Fibroblast of villous mesenchyme (primary cell): ENCODE measurements around the gene TCF3. TPM values are rescaled to one million over a fixed set of nuclear protein-coding genes. Genes with fewer than 3 reads are reported as not detected.

Source experiments
- DNase-seq: peaks from one replicate; pipeline ENCODE4 v3.0.0-alpha.2; 2010; ENCODE audit warnings: low read depth
- H3K4me3 ChIP-seq: 2 replicates; pipeline ENCODE4 v1.5.1; 2011; ENCODE audit warnings: low read depth, mild to moderate bottlenecking, low read length
- total RNA-seq: library from RNA; depleted of rRNA; stranded (reverse); fragments of >200 nt; gene quantifications from 2 replicates; pipeline ENCODE4 v1.2.3, GENCODE V29; 2012
- TF ChIP-seq, protein P1 (sequence below): IDR thresholded peaks from 2 replicates; pipeline ENCODE4 v1.5.1; 2012; ENCODE audit warnings: low read depth, mild to moderate bottlenecking, low read length; ENCODE audit not compliant: insufficient read depth

Gene TCF3
- total RNA-seq, 1 donor: 57.0 TPM

DNA sequence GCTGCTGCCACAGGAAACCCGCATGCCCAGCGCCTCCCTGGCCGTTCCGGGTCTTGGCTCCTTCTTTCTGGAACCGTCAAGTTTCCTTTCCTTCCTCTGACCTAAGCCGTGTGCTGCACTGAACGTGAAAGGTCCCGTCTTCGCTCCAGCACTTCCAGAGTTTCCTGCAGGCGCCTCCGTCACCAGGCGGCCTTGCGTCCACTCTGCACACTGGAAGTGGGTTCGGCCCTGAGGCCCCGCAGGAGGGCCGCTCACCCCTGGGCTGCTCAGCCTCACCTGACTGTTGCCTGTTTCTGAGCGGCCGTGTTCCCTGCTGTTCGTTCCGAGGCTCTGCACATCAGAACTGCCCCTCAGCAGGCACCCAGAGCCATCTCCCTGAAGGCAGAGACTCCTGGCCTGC is 72.0 kb downstream of the TCF3 start:
- TF ChIP-seq, protein P1, sequence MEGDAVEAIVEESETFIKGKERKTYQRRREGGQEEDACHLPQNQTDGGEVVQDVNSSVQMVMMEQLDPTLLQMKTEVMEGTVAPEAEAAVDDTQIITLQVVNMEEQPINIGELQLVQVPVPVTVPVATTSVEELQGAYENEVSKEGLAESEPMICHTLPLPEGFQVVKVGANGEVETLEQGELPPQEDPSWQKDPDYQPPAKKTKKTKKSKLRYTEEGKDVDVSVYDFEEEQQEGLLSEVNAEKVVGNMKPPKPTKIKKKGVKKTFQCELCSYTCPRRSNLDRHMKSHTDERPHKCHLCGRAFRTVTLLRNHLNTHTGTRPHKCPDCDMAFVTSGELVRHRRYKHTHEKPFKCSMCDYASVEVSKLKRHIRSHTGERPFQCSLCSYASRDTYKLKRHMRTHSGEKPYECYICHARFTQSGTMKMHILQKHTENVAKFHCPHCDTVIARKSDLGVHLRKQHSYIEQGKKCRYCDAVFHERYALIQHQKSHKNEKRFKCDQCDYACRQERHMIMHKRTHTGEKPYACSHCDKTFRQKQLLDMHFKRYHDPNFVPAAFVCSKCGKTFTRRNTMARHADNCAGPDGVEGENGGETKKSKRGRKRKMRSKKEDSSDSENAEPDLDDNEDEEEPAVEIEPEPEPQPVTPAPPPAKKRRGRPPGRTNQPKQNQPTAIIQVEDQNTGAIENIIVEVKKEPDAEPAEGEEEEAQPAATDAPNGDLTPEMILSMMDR: no peak
- no peak overlapping the region for H3K4me3 ChIP-seq
- no peak for DNase-seq

DNA sequence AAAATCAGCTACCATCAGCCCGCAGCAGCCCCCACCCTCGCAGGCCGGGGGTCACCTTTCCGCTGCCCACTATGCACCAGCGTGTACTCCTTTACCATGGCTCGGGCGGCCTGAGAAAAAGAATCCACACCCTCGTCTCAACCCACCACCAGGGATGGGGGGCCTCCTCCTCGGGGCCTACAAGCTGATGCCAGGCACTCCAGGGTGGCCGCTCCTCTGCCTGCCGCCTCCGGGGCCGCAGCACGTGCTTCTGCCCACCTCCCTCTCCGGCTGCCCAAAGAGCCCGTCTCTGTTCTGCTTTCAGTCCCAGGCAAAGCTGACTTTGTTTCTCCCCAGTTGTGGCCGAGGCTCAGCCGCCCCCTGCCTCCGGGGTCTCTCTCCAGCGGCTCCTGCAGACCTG is 73.2 kb downstream of the TCF3 start:
- no peak overlapping the region for H3K4me3 ChIP-seq
- DNase-seq: no peak
- TF ChIP-seq, protein P1: no peak

DNA sequence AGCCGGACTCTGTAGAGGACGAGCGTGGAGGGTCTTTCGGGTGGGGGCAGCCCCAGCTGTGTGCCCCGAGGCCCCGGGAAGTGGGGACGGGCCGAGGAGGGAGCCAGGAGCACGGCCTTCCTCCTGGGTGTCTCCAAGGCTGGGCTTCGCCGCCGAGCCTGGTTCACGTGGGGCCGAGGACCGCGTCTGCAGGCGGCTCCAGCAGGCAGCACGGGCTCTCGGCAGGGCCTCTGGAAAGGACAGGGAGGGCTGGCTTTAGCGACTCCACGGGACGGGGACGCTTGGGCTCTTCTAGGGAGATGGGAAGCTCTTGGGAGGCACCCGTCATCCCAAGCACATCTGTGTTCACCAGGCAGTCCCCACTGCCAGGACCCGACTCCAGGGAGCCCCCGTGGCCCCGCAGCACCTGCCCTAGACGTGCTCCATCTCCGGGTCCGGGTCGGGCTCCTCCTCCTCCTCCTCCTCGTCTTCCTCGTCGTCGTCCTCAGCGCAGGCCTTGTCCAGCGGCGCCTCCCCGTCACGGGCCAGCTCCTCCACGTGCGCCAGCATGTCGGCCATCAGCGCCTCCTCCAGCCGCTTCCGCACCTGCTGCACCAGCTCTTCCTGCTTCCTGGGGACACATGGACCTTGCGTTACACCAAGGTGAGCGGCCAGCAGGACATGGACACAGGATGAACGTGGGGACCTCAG is 74.3 kb downstream of the TCF3 start:
- DNase-seq: no peak
- H3K4me3 ChIP-seq: no peak overlapping the region
- TF ChIP-seq, protein P1: no peak

DNA sequence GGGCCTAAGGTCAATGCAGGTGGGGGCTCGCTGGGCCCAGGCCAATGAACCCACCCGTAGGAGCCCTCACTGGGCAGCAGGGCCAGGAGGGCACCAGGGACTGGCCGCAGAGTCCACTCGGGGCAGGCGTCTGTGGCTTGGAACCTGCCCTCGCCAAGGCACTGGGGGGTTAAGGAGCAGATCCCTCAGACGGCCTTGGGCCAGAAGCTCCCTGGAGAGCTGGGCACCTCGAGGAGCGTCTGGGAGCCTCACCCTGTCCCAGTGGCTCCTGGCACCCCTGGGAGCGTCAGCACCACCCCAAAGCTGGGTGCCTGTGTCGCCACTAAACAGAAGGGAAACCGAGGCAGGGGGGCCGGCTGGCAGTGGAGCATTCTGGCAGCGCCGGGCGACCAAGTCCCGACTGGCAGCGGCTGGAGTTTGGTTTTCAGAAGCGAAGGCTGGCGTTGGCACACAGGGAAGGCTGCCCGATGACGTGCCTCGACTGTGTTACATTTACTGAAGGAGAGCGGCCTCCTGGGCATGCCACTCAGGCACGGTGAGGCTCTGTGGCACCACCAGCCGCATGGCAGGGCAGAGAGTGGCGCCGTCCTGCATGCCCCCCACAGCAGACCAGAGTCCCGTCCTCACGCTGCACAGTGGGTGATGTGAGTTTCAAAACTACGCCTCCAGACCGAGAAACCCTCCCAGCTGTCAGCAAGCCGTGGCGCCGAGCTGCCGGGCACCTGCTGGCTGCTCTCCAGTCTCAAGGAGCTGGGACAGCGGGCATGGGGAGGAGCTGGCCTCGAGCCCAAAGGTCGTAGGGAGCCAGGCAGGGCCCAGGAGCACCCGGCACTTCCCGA is 75.1 kb downstream of the TCF3 start:
- no peak overlapping the region for H3K4me3 ChIP-seq
- DNase-seq: no peak
- TF ChIP-seq, protein P1: no peak

DNA sequence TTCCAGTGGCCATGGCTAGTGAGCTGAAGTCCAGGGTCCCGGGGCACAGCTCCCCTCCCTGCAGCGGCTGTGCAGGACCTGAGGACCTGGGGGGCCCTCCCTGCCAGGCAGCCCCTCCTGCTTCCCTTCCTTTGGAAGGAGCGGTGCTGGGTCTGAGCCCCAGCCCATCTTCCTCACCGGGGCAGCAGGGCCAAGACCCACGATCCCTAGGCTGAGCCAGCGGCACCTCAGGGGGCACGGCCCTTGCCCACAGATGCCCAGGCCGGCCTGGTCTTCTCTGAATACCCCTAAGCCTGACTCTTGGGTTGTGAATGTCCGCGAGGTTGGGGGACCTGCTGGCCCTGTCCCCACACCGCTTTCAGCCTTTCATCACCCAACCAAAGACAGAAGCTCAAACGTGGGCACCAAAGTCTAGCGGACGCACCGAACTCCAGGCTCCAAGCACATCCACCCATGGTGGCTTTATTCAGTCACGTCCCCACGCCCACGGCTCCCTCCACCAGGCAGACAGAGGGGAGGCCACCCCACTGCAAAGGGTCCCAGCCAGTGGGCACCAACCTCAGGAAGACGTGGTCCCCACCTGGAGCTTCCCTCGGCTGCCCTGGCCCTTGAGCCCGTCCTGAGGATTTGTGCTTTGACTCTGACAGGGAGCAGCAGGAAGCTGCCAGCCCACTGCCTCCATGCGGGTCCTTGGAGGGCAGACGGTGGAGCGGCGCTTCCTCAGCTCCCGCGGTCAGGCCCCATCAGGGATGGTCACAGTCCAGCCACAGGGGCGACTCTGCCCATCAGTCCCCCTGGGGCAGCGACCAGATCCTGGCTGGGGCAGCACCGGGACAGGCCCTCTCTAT is 75.9 kb downstream of the TCF3 start:
- DNase-seq: no peak
- TF ChIP-seq, protein P1: no peak

DNA sequence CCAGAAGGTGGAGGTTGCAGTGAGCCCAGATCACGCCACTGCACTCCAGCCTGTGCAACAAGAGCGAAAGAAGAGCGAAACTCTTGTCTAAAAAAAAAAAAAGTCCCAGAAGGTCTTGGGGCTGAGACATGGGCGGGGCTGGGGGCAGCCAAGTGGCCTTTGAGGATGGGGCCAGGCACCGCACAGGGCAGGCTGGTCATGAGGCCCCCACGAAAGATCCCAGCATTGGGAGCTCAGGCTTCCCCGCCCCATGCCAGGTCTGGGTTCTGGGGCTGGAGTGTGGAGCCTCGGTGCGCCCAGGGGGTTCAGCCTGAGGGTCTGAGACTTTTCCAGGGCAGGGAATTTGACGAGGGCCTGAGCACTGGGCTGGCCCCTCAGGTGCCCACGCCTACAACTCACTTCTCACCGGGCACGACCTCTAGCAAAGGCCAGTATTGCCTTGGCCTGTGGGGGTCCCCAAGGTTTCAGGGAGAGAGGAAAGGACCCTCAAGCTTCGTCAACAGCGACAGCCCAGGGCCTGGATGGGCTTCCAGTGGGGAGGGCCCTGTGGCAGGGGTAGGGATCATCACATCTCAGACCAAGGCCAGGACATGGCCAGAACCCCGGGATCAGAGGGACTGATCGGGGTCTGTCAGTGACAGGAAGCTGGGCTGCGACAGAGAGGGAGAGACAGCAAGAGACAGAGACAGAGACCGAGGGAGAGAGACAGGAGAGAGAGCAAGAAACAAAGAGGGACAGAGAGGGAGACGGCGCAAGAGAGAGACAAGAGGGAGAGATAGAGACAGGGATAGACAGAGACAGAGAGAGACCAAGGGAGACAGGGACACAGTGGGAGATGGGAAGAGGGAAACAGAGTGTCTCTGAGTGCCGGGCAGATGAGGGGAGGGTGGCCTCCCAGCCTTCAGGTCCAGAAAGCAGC is 76.8 kb downstream of the TCF3 start:
- no peak overlapping the region for H3K4me3 ChIP-seq
- DNase-seq: no peak
- TF ChIP-seq, protein P1: no peak

More for the DNA sequence above, 75.9 kb downstream of the TCF3 start:
- no peak overlapping the region for H3K4me3 ChIP-seq
